Measurements from ENCODE around the gene DPP6. TPM values are rescaled to one million over a fixed set of nuclear protein-coding genes. Genes with fewer than 3 reads are reported as not detected.

The DPP6 gene
- polyA plus RNA-seq, 1 donor (not counting 4 experiments of a cell fraction or from before 2014, with no cell fraction given), result not detected

DNA sequence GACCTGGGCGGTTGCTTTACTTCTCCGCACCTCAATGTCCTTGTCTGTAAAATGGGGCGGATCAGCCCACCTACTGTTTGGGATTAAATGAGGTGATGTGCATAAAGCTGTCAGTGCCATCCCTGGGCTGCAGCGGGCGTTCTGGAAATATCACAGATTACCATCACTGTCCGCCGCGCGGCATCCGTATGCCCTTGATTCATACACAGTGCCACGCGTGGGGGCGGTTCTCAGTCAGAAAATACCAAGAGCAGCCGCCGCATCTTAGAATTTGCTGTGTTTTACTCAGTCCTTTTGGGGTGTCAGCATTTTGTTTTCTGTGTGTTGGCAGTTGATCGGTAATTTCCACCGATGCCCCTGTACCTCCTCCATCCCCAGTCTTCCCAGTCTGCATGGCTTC, 338.8 kb downstream of the DPP6 start:
- Histone ChIP-seq H3K9me3 (ENCODE audit: control insufficient read depth, low read depth, low read length) (peaks cover 3% of the 10 kb centered on the region), H3K9ac (ENCODE audit: control insufficient read depth, extremely low read depth, insufficient read depth, low read length) (no peak overlapping the region), H3K4me1 (ENCODE audit: control insufficient read depth, extremely low read depth, insufficient read depth, low read length) (no peaks in the 10 kb centered on the region), H4K20me1 (ENCODE audit: control insufficient read depth, extremely low read depth, insufficient read depth, low read length) (no peaks in the 10 kb centered on the region), H3K79me2 (ENCODE audit: control insufficient read depth, insufficient read depth, low read length) (no peaks in the 10 kb centered on the region), H2AFZ (ENCODE audit: control insufficient read depth, low read length) (no peak overlapping the region), H3K4me2 (ENCODE audit: control insufficient read depth, extremely low read depth, insufficient read depth, low read depth, low read length) (no peak overlapping the region), H3K9me1 (ENCODE audit: control insufficient read depth, extremely low read depth, insufficient read depth, low read length) (no peaks in the 10 kb centered on the region), H3K36me3 (ENCODE audit: control insufficient read depth in 2 of 2, extremely low read depth in 1 of 2, insufficient read depth in 2 of 2, low read length in 2 of 2) (no peaks in the 10 kb centered on the region), H3K27ac (ENCODE audit: control insufficient read depth, insufficient read depth, low read length) (no peak overlapping the region), H3K27me3 (ENCODE audit: control insufficient read depth, extremely low read depth, insufficient read depth, low read length) (no peaks in the 10 kb centered on the region), H3K4me3 (ENCODE audit: control insufficient read depth in 2 of 3, extremely low read depth in 1 of 3, insufficient read depth in 2 of 3, low read depth in 1 of 3, low read length in 3 of 3) (no peak overlapping the region)
- no peak for FAIRE-seq
- DNase-seq (ENCODE audit: low read depth, low spot score), result no peak
- dilution Hi-C loops (cut with MboI; ENCODE audit: extremely low pct_ligation_motif_present, low sequenced_read_pairs), result no loop called here
- no peak for TF ChIP-seq EZH2 (IDR thresholded peaks at IDR 0.05; ENCODE audit: low read length)
- TF ChIP-seq, protein P1, sequence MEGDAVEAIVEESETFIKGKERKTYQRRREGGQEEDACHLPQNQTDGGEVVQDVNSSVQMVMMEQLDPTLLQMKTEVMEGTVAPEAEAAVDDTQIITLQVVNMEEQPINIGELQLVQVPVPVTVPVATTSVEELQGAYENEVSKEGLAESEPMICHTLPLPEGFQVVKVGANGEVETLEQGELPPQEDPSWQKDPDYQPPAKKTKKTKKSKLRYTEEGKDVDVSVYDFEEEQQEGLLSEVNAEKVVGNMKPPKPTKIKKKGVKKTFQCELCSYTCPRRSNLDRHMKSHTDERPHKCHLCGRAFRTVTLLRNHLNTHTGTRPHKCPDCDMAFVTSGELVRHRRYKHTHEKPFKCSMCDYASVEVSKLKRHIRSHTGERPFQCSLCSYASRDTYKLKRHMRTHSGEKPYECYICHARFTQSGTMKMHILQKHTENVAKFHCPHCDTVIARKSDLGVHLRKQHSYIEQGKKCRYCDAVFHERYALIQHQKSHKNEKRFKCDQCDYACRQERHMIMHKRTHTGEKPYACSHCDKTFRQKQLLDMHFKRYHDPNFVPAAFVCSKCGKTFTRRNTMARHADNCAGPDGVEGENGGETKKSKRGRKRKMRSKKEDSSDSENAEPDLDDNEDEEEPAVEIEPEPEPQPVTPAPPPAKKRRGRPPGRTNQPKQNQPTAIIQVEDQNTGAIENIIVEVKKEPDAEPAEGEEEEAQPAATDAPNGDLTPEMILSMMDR (optimal IDR thresholded peaks at IDR 0.05 in 1 of 3, IDR thresholded peaks at IDR 0.05 in 1 of 3, conservative IDR thresholded peaks at IDR 0.05 in 1 of 3; ENCODE audit: extremely low read depth in 1 of 3, insufficient read depth in 2 of 3, low read length in 3 of 3), result no peak

GRCh38 chr7:154394804-154395203, 342.6 kb downstream of the DPP6 start:
- H3K9me3 ChIP-seq (ENCODE audit: control insufficient read depth, low read depth, low read length), result peaks cover 1% of the 10 kb centered on the region
- no peak for TF ChIP-seq EZH2 (IDR thresholded peaks at IDR 0.05; ENCODE audit: low read length)
- TF ChIP-seq, protein P1 (optimal IDR thresholded peaks at IDR 0.05 in 1 of 3, IDR thresholded peaks at IDR 0.05 in 1 of 3, conservative IDR thresholded peaks at IDR 0.05 in 1 of 3; ENCODE audit: extremely low read depth in 1 of 3, insufficient read depth in 2 of 3, low read length in 3 of 3), result no peak
- FAIRE-seq (no peak), DNase-seq (ENCODE audit: low read depth, low spot score) (no peak)
- no peak overlapping the region for H3K4me3 ChIP-seq (ENCODE audit: control insufficient read depth in 2 of 3, extremely low read depth in 1 of 3, insufficient read depth in 2 of 3, low read depth in 1 of 3, low read length in 3 of 3)
- no peaks in the 10 kb centered on the region for H3K9me1 ChIP-seq (ENCODE audit: control insufficient read depth, extremely low read depth, insufficient read depth, low read length)
- H3K4me2 ChIP-seq (ENCODE audit: control insufficient read depth, extremely low read depth, insufficient read depth, low read depth, low read length), result no peak overlapping the region
- no peaks in the 10 kb centered on the region for H3K4me1 ChIP-seq (ENCODE audit: control insufficient read depth, extremely low read depth, insufficient read depth, low read length)
- H2AFZ ChIP-seq (ENCODE audit: control insufficient read depth, low read length), result no peak overlapping the region
- no peak overlapping the region for H3K9ac ChIP-seq (ENCODE audit: control insufficient read depth, extremely low read depth, insufficient read depth, low read length)
- dilution Hi-C loops (cut with MboI; ENCODE audit: extremely low pct_ligation_motif_present, low sequenced_read_pairs), result no loop called here
- no peaks in the 10 kb centered on the region for H4K20me1 ChIP-seq (ENCODE audit: control insufficient read depth, extremely low read depth, insufficient read depth, low read length)
- H3K27ac ChIP-seq (ENCODE audit: control insufficient read depth, insufficient read depth, low read length), result no peak overlapping the region
- H3K36me3 ChIP-seq (ENCODE audit: control insufficient read depth in 2 of 2, extremely low read depth in 1 of 2, insufficient read depth in 2 of 2, low read length in 2 of 2), result no peaks in the 10 kb centered on the region
- no peaks in the 10 kb centered on the region for H3K27me3 ChIP-seq (ENCODE audit: control insufficient read depth, extremely low read depth, insufficient read depth, low read length)
- H3K79me2 ChIP-seq (ENCODE audit: control insufficient read depth, insufficient read depth, low read length), result no peaks in the 10 kb centered on the region

All from keratinocyte (primary cell).